IMR-90 (cell line): Measurements from ENCODE around the gene EXOC6. TPM values are rescaled to one million over a fixed set of nuclear protein-coding genes. Genes with fewer than 3 reads are reported as not detected.

Experiments used
- ATAC-seq: fragments of 200-7000 bp; cut with Tn5 transposase; 2 replicates; pipeline ENCODE4 v1.9.1; 2020; ENCODE audit warnings: low read depth, mild to moderate bottlenecking, moderate library complexity
- BruUV-seq: library from RNA; stranded (reverse); fragments of 400-500 nt; replicated peaks from 2 replicates; lab custom pipeline; 2021; lab: Mats Ljungman, UMichigan
- CTCF ChIA-PET: fragments of 300-600 bp; formaldehyde crosslinking; extraction: SDS; loops from one replicate; lab custom pipeline; 2021; ENCODE audit warnings: antibody characterized with exemption; lab: Yijun Ruan, JAX
- POLR2A ChIA-PET: fragments of 300-600 bp; sonication (Branson Sonifier 250); formaldehyde crosslinking; loops from one replicate; lab custom pipeline; 2022; ENCODE audit warnings: antibody characterized with exemption; ENCODE audit not compliant: unreplicated experiment; lab: Charles Lee
- DNase-seq: peaks from one replicate; pipeline ENCODE4 v3.0.0; 2013
- H2AFZ ChIP-seq: replicated peaks from 2 replicates; pipeline ENCODE3; 2013; ENCODE audit warnings: low read length, mild to moderate bottlenecking; ENCODE audit not compliant: poor library complexity
- H2AK5ac ChIP-seq: 2 replicates; pipeline ENCODE4 v1.6.1; 2013; ENCODE audit warnings: low read depth, low read length, inconsistent platforms
- H2AK9ac ChIP-seq: replicated peaks from 2 replicates; pipeline ENCODE3; 2013; ENCODE audit warnings: mild to moderate bottlenecking, low read depth, low read length, moderate library complexity; ENCODE audit not compliant: poor library complexity
- H2BK120ac ChIP-seq: 2 replicates; pipeline ENCODE4 v1.6.1; 2013; ENCODE audit warnings: low read depth, low read length, inconsistent platforms
- H2BK15ac ChIP-seq: 3 replicates; pipeline ENCODE4 v1.6.1; 2013; ENCODE audit warnings: low read depth, low read length, inconsistent platforms
- H2BK20ac ChIP-seq: 2 replicates; pipeline ENCODE4 v1.6.1; 2013; ENCODE audit warnings: low read depth, mild to moderate bottlenecking, inconsistent platforms, low read length, moderate library complexity
- H2BK5ac ChIP-seq: 2 replicates; pipeline ENCODE4 v1.6.1; 2013; ENCODE audit warnings: mild to moderate bottlenecking, low read depth, low read length, inconsistent platforms; ENCODE audit not compliant: poor library complexity, severe bottlenecking
- H3K14ac ChIP-seq: replicated peaks from 2 replicates; pipeline ENCODE4 v1.6.1; 2013; ENCODE audit warnings: low read depth, low read length, inconsistent platforms
- H3K18ac ChIP-seq: 2 replicates; pipeline ENCODE4 v1.6.1; 2013; ENCODE audit warnings: low read depth, low read length, control low read depth
- H3K23ac ChIP-seq: 2 replicates; pipeline ENCODE4 v1.6.1; 2013; ENCODE audit warnings: low read depth, low read length, inconsistent platforms
- H3K27ac ChIP-seq: 2 replicates; pipeline ENCODE4 v1.5.1; 2013; ENCODE audit warnings: mild to moderate bottlenecking, control low read depth, low read length; ENCODE audit not compliant: insufficient read depth
- H3K27me3 ChIP-seq: 2 replicates; pipeline ENCODE4 v1.6.1; 2013; ENCODE audit warnings: low read length; ENCODE audit not compliant: control insufficient read depth, insufficient read depth
- H3K36me3 ChIP-seq: 2 replicates; pipeline ENCODE4 v1.6.1; 2013; ENCODE audit warnings: low read length, mixed read lengths; ENCODE audit not compliant: control insufficient read depth, insufficient read depth
- H3K4ac ChIP-seq: 2 replicates; pipeline ENCODE4 v1.6.1; 2013; ENCODE audit warnings: low read depth, low read length, inconsistent platforms
- H3K4me1 ChIP-seq: 2 replicates; pipeline ENCODE4 v1.6.1; 2013; ENCODE audit warnings: low read length, mixed read lengths; ENCODE audit not compliant: control insufficient read depth, insufficient read depth
- H3K4me2 ChIP-seq: 2 replicates; pipeline ENCODE4 v1.6.1; 2013; ENCODE audit warnings: low read depth, mild to moderate bottlenecking, control low read depth, low read length, moderate library complexity
- H3K4me3 ChIP-seq: 2 replicates; pipeline ENCODE4 v1.5.1; 2013; ENCODE audit warnings: low read depth, mild to moderate bottlenecking, control low read depth, low read length, moderate library complexity; ENCODE audit not compliant: insufficient read depth
- H3K56ac ChIP-seq: 2 replicates; pipeline ENCODE4 v1.6.1; 2013; ENCODE audit warnings: low read length, inconsistent platforms; ENCODE audit not compliant: insufficient read depth; ENCODE audit errors: extremely low read depth
- H3K79me1 ChIP-seq, 2 experiments: 2 replicates each; pipeline ENCODE4 v1.6.1; 2013; ENCODE audit warnings: low read length in 2 of 2, inconsistent platforms in 1 of 2, low read depth in 1 of 2
- H3K9ac ChIP-seq: 2 replicates; pipeline ENCODE4 v1.6.1; 2013; ENCODE audit warnings: low read depth, low read length, control low read depth
- H3K9me1 ChIP-seq: 2 replicates; pipeline ENCODE4 v1.6.1; 2013; ENCODE audit warnings: low read length, inconsistent platforms; ENCODE audit not compliant: insufficient read depth
- H3K9me3 ChIP-seq: 2 replicates; pipeline ENCODE4 v1.6.1; 2013; ENCODE audit warnings: low read length; ENCODE audit not compliant: control insufficient read depth, insufficient read depth
- H4K20me1 ChIP-seq: 2 replicates; pipeline ENCODE4 v1.6.1; 2013; ENCODE audit warnings: low read length, inconsistent platforms; ENCODE audit not compliant: insufficient read depth
- H4K5ac ChIP-seq: 2 replicates; pipeline ENCODE4 v1.6.1; 2013; ENCODE audit warnings: mild to moderate bottlenecking, low read depth, low read length, control low read depth
- H4K8ac ChIP-seq, 2 experiments: 2 replicates each; pipeline ENCODE4 v1.6.1; 2013; ENCODE audit warnings: low read depth in 2 of 2, low read length in 2 of 2, control low read depth in 1 of 2, inconsistent platforms in 1 of 2
- H4K91ac ChIP-seq: 2 replicates; pipeline ENCODE4 v1.6.1; 2013; ENCODE audit warnings: low read depth, low read length, inconsistent platforms; ENCODE audit not compliant: insufficient read depth
- BHLHE40 ChIP-seq: fragments of 150-350 bp; IDR thresholded peaks from 2 replicates; pipeline ENCODE4 v1.6.1; 2016; ENCODE audit warnings: mild to moderate bottlenecking, low read depth, low read length
- CTCF ChIP-seq: conservative IDR thresholded peaks from 2 replicates; pipeline ENCODE4 v1.5.1; 2012; ENCODE audit warnings: mild to moderate bottlenecking, low read depth, low read length, improper control_type of control experiment
- MAZ ChIP-seq: IDR thresholded peaks from 2 replicates; pipeline ENCODE4 v1.6.1; 2012; ENCODE audit warnings: low read depth, mild to moderate bottlenecking, low read length, improper control_type of control experiment, moderate library complexity, borderline replicate concordance
- RAD21 ChIP-seq: IDR thresholded peaks from 2 replicates; pipeline ENCODE4 v1.6.1; 2012; ENCODE audit warnings: low read length, improper control_type of control experiment
- SMC3 ChIP-seq: fragments of 150-350 bp; IDR thresholded peaks from 2 replicates; pipeline ENCODE4 v1.6.1; 2016; ENCODE audit warnings: low read depth, mild to moderate bottlenecking, antibody characterized with exemption, low read length, moderate library complexity
- WGBS, 2 experiments: methylation state at CpG; one replicate each; pipeline versions ENCODE4 v1.1.5 to v1.1.7; 2013; ENCODE audit warnings: missing lambda C conversion rate in 2 of 2; ENCODE audit not compliant: insufficient read length in 1 of 2; ENCODE audit errors: extremely low coverage in 2 of 2; 5-methylcytosine and 5-hydroxymethylcytosine counted together
- dilution Hi-C: fragments of 300-500 bp; cut with HindIII; formaldehyde crosslinking; loops from one replicate; pipeline ENCODE4 v1.14.3; 2018; ENCODE audit warnings: low sequenced_read_pairs; ENCODE audit not compliant: unreplicated experiment
- in situ Hi-C: fragments of 300-500 bp; cut with MboI; formaldehyde crosslinking; loops from 3 replicates; pipeline ENCODE4 v1.14.3; 2019; ENCODE audit warnings: low sequenced_read_pairs, inconsistent platforms, mixed read lengths
- intact Hi-C: fragments of 100-400 bp; cut with micrococcal nuclease; formaldehyde crosslinking; loops from 2 replicates; pipeline ENCODE4 v1.10.0; 2022
- polyA plus RNA-seq, 3 experiments: library from polyadenylated mRNA; depleted of rRNA; stranded (reverse); fragments of >200 nt; gene quantifications; 2 replicates each; pipeline ENCODE4 v1.2.3, GENCODE V29; 2012; ENCODE audit warnings: low replicate concordance in 1 of 3
- total RNA-seq: library from RNA; depleted of rRNA; stranded (reverse); fragments of >200 nt; gene quantifications from 2 replicates; pipeline ENCODE4 v1.2.3, GENCODE V29; 2012

The EXOC6 gene
- total and polyA plus RNA-seq, 2 of the 4 experiments (the other 2 are of a cell fraction), result 4.5 to 11.5 TPM

- Histone ChIP-seq H3K18ac (no peak overlapping the region), H2BK20ac (no peak overlapping the region), H2BK15ac (no peak overlapping the region), H3K4me2 (no peak overlapping the region), H3K9me3 (no peaks in the 10 kb centered on the region), H2AFZ (no peak overlapping the region), H3K79me1 (no peaks in the 10 kb centered on the region), H3K27ac (no peak overlapping the region), H3K4me3 (no peak overlapping the region), H3K4ac (no peak overlapping the region), H4K8ac (no peak overlapping the region), H3K36me3 (no peaks in the 10 kb centered on the region), H3K4me1 (peaks cover 2% of the 10 kb centered on the region; the same call in 1 of the 2 replicates), H3K27me3 (no peaks in the 10 kb centered on the region), H2AK5ac (no peak overlapping the region), H3K9ac (no peak overlapping the region), H3K14ac (no peak overlapping the region), H2AK9ac (no peak overlapping the region), H4K91ac (no peak overlapping the region), H4K20me1 (no peaks in the 10 kb centered on the region), H3K56ac (no peak overlapping the region), H3K9me1 (no peaks in the 10 kb centered on the region), H2BK5ac (no peak overlapping the region), H3K23ac (no peak overlapping the region), H4K5ac (no peak overlapping the region), H2BK120ac (no peak overlapping the region)
- WGBS, 2 experiments, result no CpG with 5 or more reads among the region's 3 CpGs
- in situ Hi-C loops, result no loop called here
- intact Hi-C loops, result loop anchor here (1.0 to 5.0 kb wide), 3 partner anchors 33 to 283 kb away; partner anchors contain the start of gene CYP26A1
- ChIA-PET CTCF (interaction anchor here (0.6 to 1.6 kb wide), 7 partner anchors 12 to 62 kb away, joined by 3 read pairs; no protein-coding TSS in a partner anchor), POLR2A (no interaction called here)
- peak; percentile 70 for TF ChIP-seq SMC3
- peak; percentile 71 for TF ChIP-seq CTCF
- peak; percentile 76 for TF ChIP-seq RAD21
- TF ChIP-seq MAZ, result no peak
- no peak for TF ChIP-seq BHLHE40
- dilution Hi-C loops, result no loop called here
- DNase-seq, result peak; percentile 75
- BruUV-seq, result no TSS peak
- ATAC-seq, result peak; percentile 85
Measured at GRCh38 chr10:93006435-93007039, 158.2 kb downstream of the EXOC6 start.
